GM19328 (cell line): ENCODE data around the gene NTSR1.

Experiments
- ATAC-seq: cut with Tn5 transposase; IDR thresholded peaks from one replicate; pipeline ENCODE4 v1.9.1; 2021; ENCODE audit warnings: mild to moderate bottlenecking, moderate library complexity; ENCODE audit not compliant: unreplicated experiment

Gene NTSR1

GRCh38 chr20:62706857-62707256, 1.8 kb upstream of the NTSR1 start:
- ATAC-seq = no peak

- ATAC-seq = no peak
Observed at GRCh38 chr20:62707276-62707920, 1.2 kb upstream of the NTSR1 start.

- no peak for ATAC-seq
Observed at GRCh38 chr20:62707921-62708521, 615 bp upstream of the NTSR1 start.

DNA sequence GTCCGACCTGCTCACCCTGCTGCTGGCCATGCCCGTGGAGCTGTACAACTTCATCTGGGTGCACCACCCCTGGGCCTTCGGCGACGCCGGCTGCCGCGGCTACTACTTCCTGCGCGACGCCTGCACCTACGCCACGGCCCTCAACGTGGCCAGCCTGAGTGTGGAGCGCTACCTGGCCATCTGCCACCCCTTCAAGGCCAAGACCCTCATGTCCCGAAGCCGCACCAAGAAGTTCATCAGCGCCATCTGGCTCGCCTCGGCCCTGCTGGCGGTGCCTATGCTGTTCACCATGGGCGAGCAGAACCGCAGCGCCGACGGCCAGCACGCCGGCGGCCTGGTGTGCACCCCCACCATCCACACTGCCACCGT, 885 bp downstream of the NTSR1 start:
- no peak for ATAC-seq

- no peak for ATAC-seq
Observed at GRCh38 chr20:62710221-62710885, 1.7 kb downstream of the NTSR1 start.

- ATAC-seq = no peak
Observed at GRCh38 chr20:62710886-62711702, 2.5 kb downstream of the NTSR1 start.

GRCh38 chr20:62711703-62712101, 3.1 kb downstream of the NTSR1 start:
- ATAC-seq = no peak

DNA sequence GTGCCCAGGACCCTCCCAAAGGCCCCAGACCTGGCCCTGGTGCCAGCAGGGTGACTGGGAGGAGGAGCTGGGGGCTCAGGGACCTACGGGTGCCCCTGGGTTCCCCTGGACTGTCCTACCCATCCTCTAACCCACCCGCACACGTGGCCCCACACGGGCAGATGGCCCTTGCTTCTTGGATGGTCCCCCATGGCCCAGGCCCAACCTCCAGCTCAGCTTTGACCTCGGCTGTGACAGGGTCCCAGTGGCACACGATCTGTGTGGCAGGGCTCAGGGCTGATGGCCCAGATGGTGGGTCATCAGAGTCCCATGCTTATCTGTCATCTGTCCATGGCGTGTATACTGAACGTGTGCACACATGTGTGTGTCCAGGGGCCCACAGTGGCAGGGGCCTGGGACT, 4.0 kb downstream of the NTSR1 start:
- ATAC-seq = no peak

DNA sequence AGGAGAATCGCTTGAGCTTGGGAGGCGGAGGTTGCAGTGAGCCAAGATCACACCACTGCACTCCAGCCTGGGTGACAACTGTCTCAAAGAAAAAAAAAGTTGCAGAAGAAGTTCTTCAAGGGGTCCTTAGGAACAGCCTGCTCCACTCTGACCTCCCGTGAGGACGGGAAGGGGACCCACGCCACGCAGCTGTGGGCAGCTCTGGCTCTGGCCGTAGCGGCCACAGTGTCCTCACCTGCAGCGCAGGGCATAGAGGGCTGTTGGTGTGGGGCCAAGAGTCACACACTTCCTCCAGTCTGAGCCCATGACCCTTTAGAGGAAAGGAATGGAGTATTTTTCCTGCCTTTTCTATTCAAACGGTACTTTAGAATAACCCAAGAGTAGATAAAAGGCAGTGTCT, 5.4 kb downstream of the NTSR1 start:
- no peak for ATAC-seq

GRCh38 chr20:62714799-62715198, 6.2 kb downstream of the NTSR1 start:
- ATAC-seq = no peak

DNA sequence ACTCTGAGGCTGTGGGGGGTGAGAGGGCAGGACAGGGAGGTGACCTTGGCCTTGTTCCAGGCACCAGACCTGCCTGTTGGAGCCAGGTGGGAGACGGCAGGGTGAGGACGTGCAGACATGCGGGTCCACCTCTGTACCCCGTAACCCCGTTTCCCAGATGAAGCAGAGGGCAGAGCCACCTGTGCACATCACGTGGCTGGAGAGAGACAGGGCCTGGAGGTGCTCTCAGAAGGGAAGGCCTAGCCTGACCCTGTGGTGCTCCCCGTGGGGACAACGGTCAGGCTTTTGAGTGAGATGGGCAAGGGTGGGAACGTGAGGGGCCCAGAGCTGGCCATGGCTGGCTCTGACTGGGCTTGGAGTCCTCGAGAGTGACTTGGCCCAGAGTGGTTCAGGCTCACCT, 6.6 kb downstream of the NTSR1 start:
- no peak for ATAC-seq

- no peak for ATAC-seq
Observed at GRCh38 chr20:62716198-62716940, 7.7 kb downstream of the NTSR1 start.

DNA sequence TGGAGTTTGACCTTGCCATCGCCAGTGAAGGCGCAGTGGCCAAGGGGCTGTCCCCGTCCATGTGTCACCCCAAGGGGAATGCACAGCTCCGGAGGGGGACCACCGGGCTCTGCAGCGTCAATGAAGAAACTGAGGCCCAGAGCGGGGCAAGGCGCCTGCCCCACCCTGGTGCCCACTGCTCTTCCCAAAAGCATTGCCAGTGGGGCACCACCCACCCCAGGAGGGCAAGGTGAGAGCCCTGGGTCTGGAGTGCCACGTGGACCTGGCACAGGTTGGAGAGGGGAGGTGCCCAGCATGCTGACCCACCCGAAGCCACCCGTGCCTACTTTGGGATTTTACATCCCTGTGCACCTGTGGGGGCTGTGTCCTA, 8.3 kb downstream of the NTSR1 start:
- ATAC-seq = no peak

DNA sequence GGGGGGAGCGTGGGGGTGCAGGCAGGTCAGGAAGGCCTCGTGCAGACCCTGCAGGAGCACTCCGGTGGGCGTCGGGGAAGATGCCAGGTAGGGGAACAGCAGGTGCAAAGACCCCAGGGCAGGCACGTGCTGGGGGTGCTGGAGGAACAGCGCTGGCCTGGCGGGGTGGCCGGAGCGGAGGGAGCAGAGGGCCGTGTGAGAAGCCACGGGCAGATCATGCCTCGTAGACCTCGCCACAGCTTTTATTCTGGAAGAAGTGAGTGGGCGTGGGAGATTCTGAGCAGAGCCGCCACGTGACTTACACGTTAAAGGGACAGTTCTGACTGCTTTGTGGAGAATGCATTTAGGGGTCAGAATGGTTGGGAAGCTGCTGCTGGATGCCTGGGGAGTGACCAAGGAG, 9.3 kb downstream of the NTSR1 start:
- no peak for ATAC-seq

GRCh38 chr20:62718546-62718945, 9.9 kb downstream of the NTSR1 start:
- no peak for ATAC-seq

GRCh38 chr20:62719250-62719935, 10.8 kb downstream of the NTSR1 start:
- ATAC-seq = no peak

- ATAC-seq = no peak
Observed at GRCh38 chr20:62721511-62722370, 13.1 kb downstream of the NTSR1 start.

DNA sequence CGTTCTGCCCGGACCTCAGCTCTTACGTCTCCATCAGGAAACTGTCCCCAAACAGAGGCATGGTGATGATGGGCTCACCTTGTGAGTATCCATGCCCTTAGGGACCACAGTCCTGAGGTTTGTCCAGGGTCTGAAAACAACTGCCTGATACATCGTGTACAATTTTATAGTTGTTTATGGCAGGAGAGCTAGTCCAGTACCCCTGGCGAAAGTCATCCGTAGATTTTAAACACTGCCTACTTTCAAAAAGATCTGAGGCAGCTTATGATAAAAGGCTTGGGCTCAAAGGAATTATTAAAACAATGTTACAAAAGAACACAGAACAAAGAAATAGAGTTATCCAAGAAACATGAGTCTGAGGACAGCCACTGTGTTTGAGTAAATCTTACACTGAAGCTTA, 14.0 kb downstream of the NTSR1 start:
- ATAC-seq = no peak

- no peak for ATAC-seq
Observed at GRCh38 chr20:62723351-62723750, 14.7 kb downstream of the NTSR1 start.
